ENCODE results near the gene PDIK1L.
A peak's percentile ranks its signal among the peaks of the same experiment; 100 is the strongest.
"Not testable (repeated sequence)": the region's sequence is repeated elsewhere in the genome, so short reads cannot be mapped to it uniquely, and the experiment has no call there.

Gene PDIK1L

GRCh38 chr1:26099780-26100179 lies 11.8 kb upstream of the PDIK1L start:
- Histone ChIP-seq H3K9ac (ENCODE audit: low read length) (no peak overlapping the region), H2BK15ac (ENCODE audit: low read depth, poor library complexity, severe bottlenecking) (no peak overlapping the region), H3K4me1 (ENCODE audit: control insufficient read depth, insufficient read depth, low read depth, low read length) (peaks cover 8% of the 10 kb centered on the region), H3K4me2 (ENCODE audit: low read length, poor library complexity, severe bottlenecking) (no peak overlapping the region), H2AFZ (ENCODE audit: low read depth, low read length) (no peak overlapping the region), H2BK120ac (ENCODE audit: low read depth, low read length) (no peak overlapping the region), H3K23ac (ENCODE audit: low read length in 2 of 2) (no peak overlapping the region), H3K4me3 (ENCODE audit: insufficient read depth in 1 of 2, low read depth in 1 of 2, low read length in 2 of 2) (no peak overlapping the region), H3K27me3 (ENCODE audit: control insufficient read depth in 1 of 2, insufficient read depth in 1 of 2, low read length in 2 of 2) (peaks cover 0 to 4% of the 10 kb centered on the region in 2 experiments), H3K4ac (ENCODE audit: low read depth in 1 of 2, low read length in 2 of 2) (no peak overlapping the region), H4K8ac (ENCODE audit: low read length) (no peak overlapping the region), H3K36me3 (ENCODE audit: control insufficient read depth in 1 of 2, insufficient read depth in 2 of 2, low read depth in 1 of 2, low read length in 2 of 2) (no peaks in the 10 kb centered on the region), H3K18ac (ENCODE audit: low read depth in 1 of 2, low read length in 2 of 2) (no peak overlapping the region), H4K91ac (ENCODE audit: low read length) (no peak overlapping the region), H3K14ac (ENCODE audit: low read length in 2 of 2) (no peak overlapping the region), H2AK5ac (ENCODE audit: low read length, severe bottlenecking) (no peak overlapping the region), H2BK12ac (ENCODE audit: low read length in 2 of 2) (no peak overlapping the region), H3K79me1 (replicated peaks; ENCODE audit: low read length, poor library complexity, severe bottlenecking) (no peaks in the 10 kb centered on the region), H3K9me3 (ENCODE audit: control insufficient read depth, low read length) (no peaks in the 10 kb centered on the region), H2BK5ac (ENCODE audit: low read depth, low read length, poor library complexity, severe bottlenecking) (no peak overlapping the region), H3K27ac (ENCODE audit: low read length, poor library complexity, severe bottlenecking) (no peak overlapping the region)
- WGBS: 100% methylated on average over 1 of the region's 3 CpGs
- DNase-seq: no peak

- not testable (repeated sequence) for H3K36me3 ChIP-seq (ENCODE audit: control insufficient read depth in 1 of 2, insufficient read depth in 2 of 2, low read depth in 1 of 2, low read length in 2 of 2); H2AFZ ChIP-seq (ENCODE audit: low read depth, low read length); H2BK5ac ChIP-seq (ENCODE audit: low read depth, low read length, poor library complexity, severe bottlenecking); H3K9me3 ChIP-seq (ENCODE audit: control insufficient read depth, low read length); H2BK12ac ChIP-seq (ENCODE audit: low read length in 2 of 2); H3K9ac ChIP-seq (ENCODE audit: low read length); H3K23ac ChIP-seq (ENCODE audit: low read length in 2 of 2); H3K18ac ChIP-seq (ENCODE audit: low read depth in 1 of 2, low read length in 2 of 2); H2BK120ac ChIP-seq (ENCODE audit: low read depth, low read length); H3K27ac ChIP-seq (ENCODE audit: low read length, poor library complexity, severe bottlenecking); H3K4ac ChIP-seq (ENCODE audit: low read depth in 1 of 2, low read length in 2 of 2); H3K4me1 ChIP-seq (ENCODE audit: control insufficient read depth, insufficient read depth, low read depth, low read length); DNase-seq; H3K4me3 ChIP-seq (ENCODE audit: insufficient read depth in 1 of 2, low read depth in 1 of 2, low read length in 2 of 2); H3K14ac ChIP-seq (ENCODE audit: low read length in 2 of 2); H3K79me1 ChIP-seq (replicated peaks; ENCODE audit: low read length, poor library complexity, severe bottlenecking); H3K27me3 ChIP-seq (ENCODE audit: control insufficient read depth in 1 of 2, insufficient read depth in 1 of 2, low read length in 2 of 2); H2AK5ac ChIP-seq (ENCODE audit: low read length, severe bottlenecking); H2BK15ac ChIP-seq (ENCODE audit: low read depth, poor library complexity, severe bottlenecking); H4K91ac ChIP-seq (ENCODE audit: low read length); H3K4me2 ChIP-seq (ENCODE audit: low read length, poor library complexity, severe bottlenecking)
- WGBS: 83% methylated on average over 7 of the region's 10 CpGs
- peak overlapping the region; percentile 38 for H4K8ac ChIP-seq (ENCODE audit: low read length)
Measured at GRCh38 chr1:26100204-26100603, 11.4 kb upstream of the PDIK1L start.

GRCh38 chr1:26102119-26102518 lies 9.5 kb upstream of the PDIK1L start:
- Histone ChIP-seq H3K4ac (ENCODE audit: low read depth in 1 of 2, low read length in 2 of 2) (no peak overlapping the region), H4K91ac (ENCODE audit: low read length) (no peak overlapping the region), H3K9me3 (ENCODE audit: control insufficient read depth, low read length) (no peaks in the 10 kb centered on the region), H3K36me3 (ENCODE audit: control insufficient read depth in 1 of 2, insufficient read depth in 2 of 2, low read depth in 1 of 2, low read length in 2 of 2) (no peaks in the 10 kb centered on the region), H3K79me1 (replicated peaks; ENCODE audit: low read length, poor library complexity, severe bottlenecking) (no peaks in the 10 kb centered on the region), H3K18ac (ENCODE audit: low read depth in 1 of 2, low read length in 2 of 2) (no peak overlapping the region), H3K4me3 (ENCODE audit: insufficient read depth in 1 of 2, low read depth in 1 of 2, low read length in 2 of 2) (no peak overlapping the region), H3K4me2 (ENCODE audit: low read length, poor library complexity, severe bottlenecking) (no peak overlapping the region), H2AK5ac (ENCODE audit: low read length, severe bottlenecking) (no peak overlapping the region), H3K9ac (ENCODE audit: low read length) (no peak overlapping the region), H3K14ac (ENCODE audit: low read length in 2 of 2) (no peak overlapping the region), H2BK15ac (ENCODE audit: low read depth, poor library complexity, severe bottlenecking) (no peak overlapping the region), H2BK5ac (ENCODE audit: low read depth, low read length, poor library complexity, severe bottlenecking) (no peak overlapping the region), H2BK12ac (ENCODE audit: low read length in 2 of 2) (peak overlapping the region in 1 of 2 experiments; percentile 39), H3K23ac (ENCODE audit: low read length in 2 of 2) (no peak overlapping the region), H2BK120ac (ENCODE audit: low read depth, low read length) (no peak overlapping the region), H3K27me3 (ENCODE audit: control insufficient read depth in 1 of 2, insufficient read depth in 1 of 2, low read length in 2 of 2) (peaks cover 0 to 4% of the 10 kb centered on the region in 2 experiments), H4K8ac (ENCODE audit: low read length) (no peak overlapping the region), H3K27ac (ENCODE audit: low read length, poor library complexity, severe bottlenecking) (no peak overlapping the region), H2AFZ (ENCODE audit: low read depth, low read length) (no peak overlapping the region), H3K4me1 (ENCODE audit: control insufficient read depth, insufficient read depth, low read depth, low read length) (peaks cover 3% of the 10 kb centered on the region)
- no peak for DNase-seq
- WGBS: 93% methylated on average over 3 of the region's 3 CpGs

- peaks cover 3% of the 10 kb centered on the region for H3K4me1 ChIP-seq (ENCODE audit: control insufficient read depth, insufficient read depth, low read depth, low read length)
- no peak for DNase-seq
- no peak overlapping the region for H2BK15ac ChIP-seq (ENCODE audit: low read depth, poor library complexity, severe bottlenecking)
- H4K91ac ChIP-seq (ENCODE audit: low read length): no peak overlapping the region
- no peaks in the 10 kb centered on the region for H3K36me3 ChIP-seq (ENCODE audit: control insufficient read depth in 1 of 2, insufficient read depth in 2 of 2, low read depth in 1 of 2, low read length in 2 of 2)
- H2AK5ac ChIP-seq (ENCODE audit: low read length, severe bottlenecking): no peak overlapping the region
- peaks cover 0 to 4% of the 10 kb centered on the region in 2 experiments for H3K27me3 ChIP-seq (ENCODE audit: control insufficient read depth in 1 of 2, insufficient read depth in 1 of 2, low read length in 2 of 2)
- H3K27ac ChIP-seq (ENCODE audit: low read length, poor library complexity, severe bottlenecking): no peak overlapping the region
- no peaks in the 10 kb centered on the region for H3K9me3 ChIP-seq (ENCODE audit: control insufficient read depth, low read length)
- peak overlapping the region in 1 of 2 experiments; percentile 39 for H2BK12ac ChIP-seq (ENCODE audit: low read length in 2 of 2)
- H3K18ac ChIP-seq (ENCODE audit: low read depth in 1 of 2, low read length in 2 of 2): no peak overlapping the region
- H3K23ac ChIP-seq (ENCODE audit: low read length in 2 of 2): no peak overlapping the region
- no peak overlapping the region for H3K9ac ChIP-seq (ENCODE audit: low read length)
- no peak overlapping the region for H2AFZ ChIP-seq (ENCODE audit: low read depth, low read length)
- H3K4ac ChIP-seq (ENCODE audit: low read depth in 1 of 2, low read length in 2 of 2): no peak overlapping the region
- no peak overlapping the region for H2BK5ac ChIP-seq (ENCODE audit: low read depth, low read length, poor library complexity, severe bottlenecking)
- H3K14ac ChIP-seq (ENCODE audit: low read length in 2 of 2): no peak overlapping the region
- H3K79me1 ChIP-seq (replicated peaks; ENCODE audit: low read length, poor library complexity, severe bottlenecking): no peaks in the 10 kb centered on the region
- no peak overlapping the region for H3K4me3 ChIP-seq (ENCODE audit: insufficient read depth in 1 of 2, low read depth in 1 of 2, low read length in 2 of 2)
- H2BK120ac ChIP-seq (ENCODE audit: low read depth, low read length): no peak overlapping the region
- no peak overlapping the region for H3K4me2 ChIP-seq (ENCODE audit: low read length, poor library complexity, severe bottlenecking)
- WGBS: 73% methylated on average over 2 of the region's 2 CpGs
- H4K8ac ChIP-seq (ENCODE audit: low read length): no peak overlapping the region
Measured at GRCh38 chr1:26102526-26102925, 9.1 kb upstream of the PDIK1L start.

Measured in mesenchymal stem cell (in vitro differentiated cells and primary cell).